NCI-H2227 (cell line): ENCODE data around the gene CORO1C.
"Not testable (repeated sequence)": the region's sequence is repeated elsewhere in the genome, so short reads cannot be mapped to it uniquely, and the experiment has no call there.

Experiments
- DNase-seq: peaks from one replicate; lab custom pipeline; 2025; ENCODE audit not compliant: unreplicated experiment; lab: John Stamatoyannopoulos, UW

The CORO1C gene

DNA sequence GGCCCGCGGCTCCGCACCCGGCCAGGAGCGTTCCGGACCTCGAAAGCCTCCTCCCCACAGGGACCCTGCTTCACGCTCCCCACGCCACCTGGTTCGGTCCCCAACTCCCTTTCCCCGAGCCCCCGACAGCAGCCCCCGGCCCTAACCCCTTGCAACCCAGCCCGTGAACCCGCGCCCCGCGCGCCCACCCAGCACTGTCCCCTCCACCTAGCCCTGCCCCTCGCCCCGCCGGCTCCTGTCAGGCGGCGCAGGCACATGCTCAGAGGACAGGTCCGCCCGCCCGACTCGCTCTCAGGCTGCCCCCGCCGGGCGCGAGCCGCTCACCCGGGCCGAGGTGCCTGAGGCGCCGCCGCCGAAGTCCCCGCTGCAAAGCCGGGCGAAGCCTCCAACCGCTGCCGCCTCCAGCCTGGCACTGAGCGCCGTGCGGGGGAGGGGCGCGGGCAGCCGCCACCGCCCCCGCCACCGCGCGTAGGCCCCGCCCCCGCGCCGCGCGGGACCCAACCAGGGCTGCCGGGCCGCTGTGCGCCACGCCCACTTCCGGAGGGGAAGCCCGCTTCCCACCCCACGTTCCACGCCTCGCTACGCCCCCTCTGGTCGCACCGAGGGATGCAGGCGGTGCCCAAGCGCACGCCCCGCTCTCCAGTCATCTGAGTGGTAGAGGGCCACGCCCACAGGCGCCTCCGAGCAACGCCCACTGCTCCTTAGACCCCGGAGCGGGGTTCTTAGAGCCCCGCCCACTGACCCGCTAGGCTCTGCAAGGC lies at the start of gene CORO1C:
CORO1C (minus strand) TSS at position 414 of the 761 bp plus-strand sequence. CDS start 30,200 bp downstream, outside the sequence.
- peak; percentile 99 for DNase-seq

DNA sequence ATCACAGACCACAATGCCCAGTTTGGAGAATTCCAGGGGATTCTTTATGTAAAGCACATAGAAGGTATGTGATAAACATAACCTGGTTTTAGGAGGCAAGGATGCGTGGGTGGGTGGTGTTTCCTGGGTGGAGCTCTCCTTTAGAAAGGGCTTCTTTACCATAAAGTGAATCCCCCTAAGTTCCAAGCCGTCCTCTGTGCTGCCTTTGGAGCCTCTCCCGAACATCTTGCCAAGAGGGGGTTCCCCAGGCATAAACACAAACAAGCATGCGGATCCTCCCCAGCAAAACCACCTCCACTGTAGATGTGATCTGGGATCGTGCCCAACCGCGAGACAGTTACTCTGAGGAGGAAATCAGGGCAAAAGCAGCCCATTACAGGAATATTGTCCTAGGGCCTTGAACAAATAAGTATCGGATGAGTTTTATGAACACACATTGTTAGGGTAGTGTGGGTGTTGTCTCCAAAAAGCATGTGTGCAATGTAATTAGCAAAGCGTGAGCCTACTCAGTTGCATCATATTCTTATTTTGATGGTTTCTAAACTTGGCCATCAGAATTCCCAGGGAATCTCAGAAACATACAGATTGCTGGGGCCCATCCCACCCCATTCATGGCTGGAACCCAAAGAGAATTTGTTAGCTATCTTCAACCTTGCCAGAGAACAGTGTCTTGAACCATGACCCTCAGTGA lies 48.8 kb upstream of the CORO1C start:
- no peak for DNase-seq

DNA sequence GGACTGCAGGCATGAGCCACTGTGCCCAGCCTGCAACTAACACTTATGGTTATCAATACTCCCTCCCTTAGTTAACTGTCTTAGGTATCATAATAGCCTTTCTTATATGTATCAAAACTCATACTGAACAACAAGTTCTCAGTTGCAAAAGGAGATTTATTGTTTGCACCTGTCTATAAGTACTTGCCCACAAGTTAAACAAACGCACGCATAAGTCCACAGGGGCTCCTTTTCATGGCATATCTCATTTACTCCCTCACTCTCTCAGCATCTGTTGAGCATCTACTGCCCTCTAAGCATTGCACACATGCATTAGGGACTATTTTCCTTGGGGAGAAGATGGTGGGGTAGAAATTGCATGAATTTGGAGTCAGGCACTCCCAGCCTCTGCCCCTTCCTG lies 46.7 kb upstream of the CORO1C start:
- DNase-seq = no peak

DNA sequence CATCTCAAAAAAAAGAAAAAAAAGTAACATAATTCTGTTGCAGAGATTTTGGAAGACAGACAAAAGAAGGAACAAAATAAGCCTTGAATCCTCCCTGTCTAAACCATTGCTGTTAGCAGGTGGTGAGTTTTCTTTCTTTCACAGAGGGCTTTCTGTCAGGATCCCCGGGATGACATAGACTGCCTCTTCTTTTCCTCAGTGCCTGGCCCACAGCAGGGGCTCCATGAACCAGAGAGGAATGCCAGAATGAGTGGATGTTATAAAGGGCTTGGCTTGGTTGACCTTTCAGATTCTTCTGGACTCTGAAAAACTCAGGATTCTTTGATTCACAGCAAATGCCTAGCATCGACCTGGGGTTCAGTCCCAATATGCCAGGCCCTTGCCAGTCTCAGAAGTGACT lies 45.8 kb upstream of the CORO1C start:
- no peak for DNase-seq

DNA sequence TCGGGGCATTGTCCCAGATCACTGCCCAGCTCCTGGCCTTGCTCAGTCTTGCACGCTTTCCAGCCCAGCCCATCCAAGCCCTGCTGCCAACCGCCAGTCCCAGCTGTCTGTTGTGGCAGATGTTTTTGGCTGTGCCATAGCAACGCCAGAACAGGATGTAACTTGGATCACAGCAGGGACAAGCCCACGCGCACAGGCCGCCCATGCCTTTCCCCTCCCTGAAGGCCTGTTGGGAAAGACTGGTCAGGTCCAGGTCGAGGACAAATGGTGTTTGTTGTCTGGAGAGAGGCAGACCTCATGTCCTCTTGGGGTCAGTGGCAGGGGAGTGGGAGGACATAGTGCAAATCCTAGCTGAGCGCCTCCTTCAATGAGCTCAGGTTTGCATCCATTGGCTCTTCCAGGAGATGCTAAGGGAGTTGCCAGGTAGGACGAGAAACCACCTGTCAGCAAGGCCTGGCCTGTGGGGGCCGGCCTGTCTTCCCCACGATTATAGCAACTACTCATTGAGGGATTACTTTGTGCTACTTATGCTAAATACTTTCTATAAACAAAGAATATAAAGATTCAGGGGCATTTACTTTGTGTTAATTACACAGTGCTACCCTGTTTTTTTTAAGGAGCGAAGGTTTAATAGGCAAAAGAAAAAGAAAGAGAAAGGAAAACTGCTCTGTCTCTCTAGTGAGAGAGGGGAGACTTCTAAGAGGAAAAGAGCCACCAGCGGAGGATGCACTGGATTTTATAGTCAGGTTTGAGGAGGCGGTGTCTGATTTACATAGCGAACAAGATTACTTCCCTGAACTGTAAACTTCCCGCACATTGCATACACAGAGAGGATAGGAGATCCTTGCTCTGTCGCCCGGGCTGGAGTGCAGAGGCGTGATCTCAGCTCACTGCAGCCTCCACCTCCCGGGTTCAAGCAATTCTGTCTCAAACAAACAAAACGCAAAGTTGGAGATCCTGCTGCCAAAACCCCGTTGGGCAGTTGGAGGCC lies 42.8 kb upstream of the CORO1C start:
- peak; percentile 32 for DNase-seq

DNA sequence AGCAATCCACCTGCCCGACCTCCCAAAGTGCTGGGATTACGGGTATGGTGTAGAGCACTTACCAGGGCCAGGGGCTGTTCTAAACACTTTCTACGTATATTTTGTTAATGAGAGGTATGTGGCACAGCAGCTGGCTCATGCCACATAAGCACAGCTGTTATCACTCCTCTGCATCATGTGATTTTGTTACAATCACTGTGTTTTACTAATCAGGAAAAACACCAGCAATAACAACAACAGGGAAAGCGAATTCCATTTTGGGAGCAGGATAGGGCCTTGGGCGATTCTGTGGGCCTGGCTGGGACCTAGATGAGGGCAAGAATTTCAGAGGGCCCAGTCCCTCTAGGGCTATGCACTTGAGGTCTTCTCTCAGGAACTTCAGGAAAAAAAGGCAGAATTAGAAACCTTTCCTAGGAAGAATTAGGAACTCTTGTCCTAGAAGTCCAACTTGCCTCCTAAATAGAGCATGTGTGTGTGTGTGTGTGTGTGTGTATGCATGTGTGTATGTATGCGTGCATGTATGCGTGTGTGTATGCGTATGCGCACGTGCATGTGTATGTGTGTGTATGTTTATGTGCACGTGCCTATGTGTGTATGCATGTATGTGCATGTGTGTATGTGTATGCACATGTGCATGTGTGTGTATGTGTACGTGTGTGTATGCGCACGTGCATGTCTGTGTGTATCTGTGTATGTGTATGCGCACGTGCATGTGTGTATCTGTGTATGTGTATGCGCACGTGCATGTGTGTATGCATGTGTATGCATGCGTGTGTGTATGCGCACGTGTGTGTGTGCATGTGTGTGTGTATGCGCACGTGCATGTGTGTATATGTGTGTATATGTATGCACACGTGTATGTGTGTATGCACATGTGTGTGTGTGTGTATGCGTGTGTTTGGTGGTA lies 41.8 kb upstream of the CORO1C start:
- DNase-seq = no peak

DNA sequence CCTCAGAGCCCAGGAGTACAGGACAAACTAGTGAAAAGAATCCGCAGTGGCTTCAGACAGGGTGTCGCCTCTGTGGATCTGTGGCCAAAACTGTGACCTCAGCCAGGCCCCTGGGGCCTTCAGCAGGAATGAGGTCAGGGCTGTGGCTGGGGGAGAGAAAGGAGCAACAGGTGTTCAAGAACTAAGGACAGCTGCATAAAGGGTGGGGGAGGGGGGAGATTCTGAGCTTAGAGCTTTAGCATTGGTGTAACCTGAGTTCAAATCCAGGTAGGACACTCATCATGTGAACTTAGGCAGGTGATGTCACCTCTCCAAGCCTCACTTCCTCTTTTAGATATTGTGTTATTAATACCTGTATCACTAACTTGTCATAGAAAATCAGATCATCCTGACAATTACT lies 40.9 kb upstream of the CORO1C start:
- DNase-seq = no peak

DNA sequence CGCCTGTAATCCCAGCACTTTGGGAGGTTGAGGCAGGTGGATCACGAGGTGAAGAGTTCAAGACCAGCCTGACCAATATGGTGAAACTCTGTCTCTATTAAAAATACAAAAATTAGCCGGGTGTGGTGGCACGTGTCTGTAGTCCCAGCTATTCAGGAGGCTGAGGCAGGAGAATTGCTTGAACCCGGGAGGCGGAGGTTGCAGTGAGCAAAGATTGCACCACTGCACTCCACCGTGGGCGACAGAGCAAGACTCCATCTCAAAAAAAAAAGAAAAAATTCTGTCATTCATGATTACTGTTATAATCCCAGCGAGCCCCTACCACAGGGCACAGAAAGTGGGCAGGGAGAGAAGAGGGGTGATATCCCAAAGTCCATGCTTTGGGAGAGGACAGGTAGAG lies 40.5 kb upstream of the CORO1C start:
- not testable (repeated sequence) for DNase-seq

DNA sequence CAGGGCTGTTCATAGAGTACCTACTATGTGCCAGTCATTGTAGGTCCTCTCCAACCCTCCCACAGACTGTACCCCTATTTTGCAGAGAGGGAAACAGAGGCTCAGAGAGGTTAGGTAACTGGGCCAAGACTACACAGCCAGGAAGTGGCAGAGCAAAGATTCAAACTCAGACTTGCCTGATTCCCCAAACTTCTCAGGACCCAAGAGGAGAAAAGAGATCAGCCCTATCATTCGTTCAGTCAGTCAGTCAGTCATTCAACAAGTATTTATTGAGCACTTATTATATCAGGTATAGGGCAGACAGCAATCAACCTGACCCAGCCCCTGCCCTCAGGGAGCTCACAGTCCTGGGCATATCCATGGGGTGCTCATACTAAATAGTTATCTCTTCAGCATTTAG lies 39.6 kb upstream of the CORO1C start:
- no peak for DNase-seq

DNA sequence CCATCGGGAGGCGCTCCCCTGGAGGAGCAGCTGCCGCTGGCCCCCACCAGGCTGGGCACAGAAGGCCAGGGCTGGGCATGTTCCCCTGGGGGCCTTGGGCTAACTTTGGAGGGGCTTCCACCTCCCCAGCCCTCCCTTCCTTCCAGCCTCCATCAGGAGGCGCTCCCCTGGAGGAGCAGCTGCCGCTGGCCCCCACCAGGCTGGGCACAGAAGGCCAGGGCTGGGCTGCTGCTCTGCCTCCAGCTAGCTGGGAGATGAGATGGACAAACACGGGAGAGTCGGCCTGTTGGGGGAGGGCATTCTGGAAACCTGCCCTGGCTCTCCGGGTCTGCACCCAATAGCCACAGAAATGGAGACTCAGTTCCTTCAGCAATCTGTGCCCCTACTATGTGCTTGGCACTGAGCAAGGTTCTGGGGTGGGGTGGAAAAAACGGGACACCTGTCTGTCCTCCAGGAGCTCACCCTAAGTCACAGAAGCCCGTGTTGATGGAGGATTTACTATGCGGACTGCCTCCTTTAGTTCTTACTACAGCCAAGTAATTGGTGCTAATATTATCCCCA lies 39.0 kb upstream of the CORO1C start:
- DNase-seq = no peak

DNA sequence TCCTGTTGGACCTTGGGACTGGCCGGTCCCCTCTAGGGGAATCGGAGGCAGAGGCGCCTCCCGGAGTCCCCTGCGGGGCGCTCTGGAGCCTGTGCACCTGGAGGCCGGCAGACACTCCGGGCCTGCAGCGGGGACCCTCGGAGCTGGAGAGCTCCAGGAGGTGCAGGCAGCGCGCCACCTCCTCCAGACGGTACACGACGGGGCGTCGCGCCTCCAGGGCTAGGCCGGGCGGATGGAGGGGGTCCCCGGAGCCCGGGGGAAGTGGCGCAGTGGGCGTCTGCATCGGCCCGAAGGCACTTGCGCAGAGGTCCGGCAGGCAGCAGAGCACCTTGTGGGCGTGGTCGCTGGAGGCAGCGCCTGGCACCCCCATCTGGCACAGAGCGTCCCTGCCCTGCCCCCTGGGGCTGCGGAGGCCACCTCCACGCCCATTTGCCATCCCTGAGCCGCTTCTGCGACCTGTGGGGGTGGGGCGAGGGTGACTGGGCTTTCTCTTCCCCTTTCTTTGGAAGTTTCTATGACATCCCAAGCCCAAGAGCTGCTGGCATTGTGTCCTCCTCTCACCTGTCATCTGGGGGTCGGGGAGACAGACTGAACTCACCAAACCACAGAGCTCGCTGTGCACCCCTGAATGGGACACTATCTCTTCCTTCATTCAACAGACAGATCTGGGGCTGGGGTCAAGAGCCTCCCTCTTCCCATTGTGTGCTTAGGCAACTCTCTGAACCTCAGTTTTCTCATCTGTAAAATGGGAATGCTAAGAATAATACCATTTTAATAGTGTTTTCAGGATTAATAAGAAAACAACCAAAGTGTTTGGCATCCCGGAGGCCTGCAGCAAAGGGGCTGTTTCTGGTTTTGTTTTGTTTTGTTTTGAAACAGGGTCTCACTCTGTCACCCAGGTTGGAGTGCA lies 37.5 kb upstream of the CORO1C start:
- DNase-seq = peak; percentile 59

DNA sequence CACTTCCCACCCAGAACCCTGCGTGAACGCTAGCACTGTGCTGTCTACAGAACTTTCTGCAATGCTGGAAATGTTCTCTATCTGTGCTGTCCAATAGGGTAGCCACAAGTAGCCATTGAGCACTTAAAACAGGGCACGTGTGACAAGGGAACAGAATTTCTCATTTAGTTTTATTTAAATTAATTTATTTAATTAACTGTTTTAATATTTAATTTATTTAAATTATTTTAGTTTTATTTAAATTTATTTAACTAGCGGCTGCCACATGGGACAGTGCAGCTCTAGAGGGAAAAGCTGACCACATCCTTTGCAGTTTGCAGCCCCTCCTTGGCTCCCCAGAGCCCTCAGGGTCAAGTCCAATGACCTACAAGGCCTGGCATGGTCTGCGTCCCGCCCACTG lies 35.0 kb upstream of the CORO1C start:
- no peak for DNase-seq

DNA sequence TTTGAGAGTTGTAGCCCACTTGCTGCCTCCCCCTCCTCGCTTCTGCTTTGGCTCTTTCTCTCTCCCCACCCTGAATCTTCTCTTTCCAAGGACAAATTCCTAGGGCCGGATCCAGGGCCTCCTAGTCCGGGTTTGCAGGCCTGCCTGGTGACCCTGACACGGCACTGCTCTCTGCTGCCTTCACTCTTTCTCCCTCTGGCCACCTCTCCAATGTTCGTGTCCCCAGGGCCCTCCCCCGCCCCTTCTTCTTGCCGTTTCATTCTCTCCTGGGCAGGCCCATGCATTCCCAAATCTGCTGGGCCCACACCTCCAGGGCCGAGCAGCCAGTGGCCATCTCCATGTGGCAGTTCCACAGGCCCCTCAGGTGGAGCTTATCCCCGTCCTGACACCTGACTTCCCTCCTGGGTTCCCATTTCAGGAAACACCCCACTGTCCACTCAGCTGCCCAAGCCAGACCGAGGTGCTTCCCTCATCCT lies 34.0 kb upstream of the CORO1C start:
- DNase-seq = no peak

DNA sequence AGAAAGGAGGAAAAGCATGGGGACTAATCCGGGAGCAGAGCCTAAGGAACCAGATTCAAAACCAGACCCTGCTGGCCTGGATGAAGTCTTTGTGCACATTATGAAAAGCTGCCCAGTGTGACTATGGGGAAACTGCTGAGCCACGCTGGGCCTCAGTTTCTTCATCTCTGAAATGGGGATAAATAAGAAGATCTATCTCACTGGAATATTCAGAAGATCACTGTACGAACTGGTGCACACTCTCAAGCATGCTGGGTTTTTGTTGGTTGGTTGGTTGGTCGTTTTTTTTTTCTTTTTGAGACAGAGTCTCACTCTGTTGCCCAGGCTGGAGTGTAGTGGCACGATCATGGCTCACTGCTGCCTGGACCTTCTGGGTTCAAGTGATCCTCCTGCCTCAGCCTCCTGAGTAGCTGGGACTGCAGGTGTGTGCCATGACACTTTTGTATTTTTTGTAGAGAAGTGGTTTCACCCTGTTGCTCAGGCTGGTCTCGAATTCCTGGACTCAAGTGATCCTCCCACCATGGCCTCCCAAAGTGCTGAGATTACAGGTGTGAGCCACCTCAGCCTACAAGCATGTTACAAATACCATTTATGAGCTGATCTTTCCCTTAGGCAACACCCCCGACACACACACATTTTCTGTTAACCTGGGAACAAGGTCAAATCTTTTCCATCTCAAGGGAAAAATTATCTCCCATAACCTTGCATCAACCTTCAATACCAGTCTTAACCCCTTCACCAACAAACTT lies 33.4 kb upstream of the CORO1C start:
- DNase-seq = no peak

DNA sequence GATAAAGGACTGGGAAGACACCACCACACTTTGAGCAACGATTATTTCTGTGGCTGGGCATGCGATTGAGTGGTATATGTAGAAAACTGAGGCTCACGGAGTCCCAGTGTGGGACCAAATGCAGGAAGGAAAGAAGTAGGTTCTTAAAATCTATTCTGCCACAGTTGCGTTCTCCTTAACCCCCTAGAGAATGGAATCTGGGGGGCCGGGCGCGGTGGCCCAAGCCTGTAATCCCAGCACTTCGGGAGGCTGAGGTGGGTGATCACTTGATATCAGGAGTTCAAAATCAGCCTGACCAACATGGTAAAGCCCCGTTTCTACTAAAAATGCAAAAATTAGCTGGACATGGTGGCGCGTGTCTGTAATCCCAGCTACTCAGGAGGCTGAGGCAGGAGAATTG lies 29.9 kb upstream of the CORO1C start:
- DNase-seq = no peak

DNA sequence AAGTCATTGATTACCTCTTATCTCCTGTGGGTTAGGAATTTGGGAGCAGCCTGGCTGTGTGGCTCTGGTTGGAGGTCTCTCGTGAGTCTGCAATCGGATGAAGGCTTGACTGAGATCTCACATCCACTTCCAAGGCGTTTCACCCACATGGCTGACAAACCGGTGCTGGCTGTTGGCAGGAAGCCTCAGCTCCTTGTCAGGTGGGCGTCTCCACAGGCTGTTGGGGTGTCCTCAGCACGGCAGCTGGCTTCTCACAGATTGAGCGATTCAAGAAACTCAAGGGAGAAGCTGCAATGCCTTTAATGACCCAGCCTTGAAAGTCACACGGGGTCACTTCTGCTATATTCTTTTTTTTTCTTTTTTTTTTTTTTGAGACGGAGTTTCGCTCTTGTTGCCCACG lies 28.6 kb upstream of the CORO1C start:
- DNase-seq = no peak

DNA sequence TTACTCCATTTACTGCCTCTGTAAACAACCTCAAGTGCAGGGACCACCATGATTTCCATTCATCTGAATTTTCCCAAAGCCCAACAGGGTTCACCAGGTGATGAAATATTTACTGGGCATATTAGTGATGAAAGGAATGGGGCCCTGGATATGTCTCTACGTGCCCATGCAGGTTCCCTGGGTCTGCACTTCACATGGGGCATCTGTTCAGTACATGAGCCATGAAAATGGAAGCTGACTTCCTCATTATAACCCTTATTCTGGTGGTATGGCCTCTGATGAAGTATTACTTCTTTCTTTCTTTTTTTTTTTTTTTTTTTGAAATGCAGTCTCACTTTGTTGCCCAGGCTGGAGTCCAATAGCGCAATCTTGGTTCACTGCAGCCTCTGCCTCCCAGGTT lies 26.5 kb upstream of the CORO1C start:
- DNase-seq = no peak

DNA sequence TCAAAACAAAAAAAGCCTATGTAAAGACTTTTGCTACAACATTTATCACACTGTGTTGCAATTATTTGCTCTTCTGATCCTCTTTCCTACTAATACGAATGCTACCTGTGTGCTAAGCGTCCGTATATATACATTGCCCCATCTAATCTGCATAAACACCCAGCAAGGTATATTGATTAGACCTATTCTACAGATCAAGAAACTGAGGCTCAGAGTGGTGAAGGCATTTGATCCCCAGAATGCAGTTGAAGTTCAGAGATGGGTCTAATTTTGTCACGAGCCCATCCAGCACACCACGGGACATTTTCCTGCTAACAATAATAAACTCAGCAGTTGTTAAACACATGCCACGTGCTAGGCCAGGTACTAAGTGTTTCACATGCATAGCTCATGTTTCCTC lies 25.1 kb upstream of the CORO1C start:
- DNase-seq = no peak
